ENCODE data around the gene HOXB8. TPM values are rescaled to one million over a fixed set of nuclear protein-coding genes. Genes with fewer than 3 reads are reported as not detected.
A peak's percentile ranks its signal among the peaks of the same experiment; 100 is the strongest.

HOXB8 gene
- total RNA-seq, 1 donor from 2014 or later: not detected

GRCh38 chr17:48565022-48565554 lies 50.0 kb downstream of the HOXB8 start:
- Mint-ChIP-seq H3K27ac (ENCODE audit: unreplicated experiment) (no peak overlapping the region), H3K9me3 (ENCODE audit: unreplicated experiment) (peaks cover 7% of the 10 kb centered on the region), H3K4me1 (ENCODE audit: low read depth, unreplicated experiment) (peaks cover 3% of the 10 kb centered on the region), H3K4me3 (ENCODE audit: unreplicated experiment) (no peak overlapping the region), H3K36me3 (ENCODE audit: unreplicated experiment) (no peaks in the 10 kb centered on the region), H3K27me3 (ENCODE audit: unreplicated experiment) (peaks cover 36% of the 10 kb centered on the region)
- no peak for DNase-seq
- no peak for TF ChIP-seq CTCF (IDR thresholded peaks at IDR 0.05; ENCODE audit: partially characterized antibody, unreplicated experiment)

- no peak for TF ChIP-seq CTCF (IDR thresholded peaks at IDR 0.05; ENCODE audit: partially characterized antibody, unreplicated experiment)
- Mint-ChIP-seq H3K4me1 (ENCODE audit: low read depth, unreplicated experiment) (peaks cover 3% of the 10 kb centered on the region), H3K9me3 (ENCODE audit: unreplicated experiment) (peaks cover 8% of the 10 kb centered on the region), H3K27me3 (ENCODE audit: unreplicated experiment) (peaks cover 37% of the 10 kb centered on the region), H3K4me3 (ENCODE audit: unreplicated experiment) (no peak overlapping the region), H3K27ac (ENCODE audit: unreplicated experiment) (no peak overlapping the region), H3K36me3 (ENCODE audit: unreplicated experiment) (no peaks in the 10 kb centered on the region)
- no peak for DNase-seq
Observed at GRCh38 chr17:48564188-48565021, 50.7 kb downstream of the HOXB8 start.

GRCh38 chr17:48563867-48564187 lies 51.3 kb downstream of the HOXB8 start:
- Mint-ChIP-seq H3K27ac (ENCODE audit: unreplicated experiment) (no peak overlapping the region), H3K27me3 (ENCODE audit: unreplicated experiment) (peaks cover 37% of the 10 kb centered on the region), H3K4me1 (ENCODE audit: low read depth, unreplicated experiment) (peaks cover 3% of the 10 kb centered on the region), H3K36me3 (ENCODE audit: unreplicated experiment) (no peaks in the 10 kb centered on the region), H3K9me3 (ENCODE audit: unreplicated experiment) (peaks cover 8% of the 10 kb centered on the region), H3K4me3 (ENCODE audit: unreplicated experiment) (peak overlapping the region; percentile 26)
- DNase-seq: no peak
- TF ChIP-seq CTCF (IDR thresholded peaks at IDR 0.05; ENCODE audit: partially characterized antibody, unreplicated experiment): no peak

GRCh38 chr17:48563385-48563838 lies 51.7 kb downstream of the HOXB8 start:
- Mint-ChIP-seq H3K36me3 (ENCODE audit: unreplicated experiment) (no peaks in the 10 kb centered on the region), H3K4me3 (ENCODE audit: unreplicated experiment) (peak overlapping the region; percentile 26), H3K9me3 (ENCODE audit: unreplicated experiment) (peaks cover 7% of the 10 kb centered on the region), H3K27ac (ENCODE audit: unreplicated experiment) (no peak overlapping the region), H3K4me1 (ENCODE audit: low read depth, unreplicated experiment) (peaks cover 3% of the 10 kb centered on the region), H3K27me3 (ENCODE audit: unreplicated experiment) (peaks cover 38% of the 10 kb centered on the region)
- no peak for DNase-seq
- no peak for TF ChIP-seq CTCF (IDR thresholded peaks at IDR 0.05; ENCODE audit: partially characterized antibody, unreplicated experiment)

GRCh38 chr17:48562934-48563333 lies 52.2 kb downstream of the HOXB8 start:
- Mint-ChIP-seq H3K4me3 (ENCODE audit: unreplicated experiment) (no peak overlapping the region), H3K4me1 (ENCODE audit: low read depth, unreplicated experiment) (peaks cover 3% of the 10 kb centered on the region), H3K9me3 (ENCODE audit: unreplicated experiment) (peaks cover 6% of the 10 kb centered on the region), H3K27ac (ENCODE audit: unreplicated experiment) (no peak overlapping the region), H3K36me3 (ENCODE audit: unreplicated experiment) (no peaks in the 10 kb centered on the region), H3K27me3 (ENCODE audit: unreplicated experiment) (peaks cover 39% of the 10 kb centered on the region)
- no peak for DNase-seq
- no peak for TF ChIP-seq CTCF (IDR thresholded peaks at IDR 0.05; ENCODE audit: partially characterized antibody, unreplicated experiment)
